AG04450 (cell line): ENCODE results near the gene PPARG. TPM values are rescaled to one million over a fixed set of nuclear protein-coding genes. Genes with fewer than 3 reads are reported as not detected.

Experiments
- CTCF ChIA-PET: fragments of 300-600, 350-600 bp; formaldehyde crosslinking; extraction: SDS; loops from one replicate; lab custom pipeline; 2022; ENCODE audit warnings: antibody characterized with exemption, inconsistent platforms; lab: Charles Lee
- POLR2A ChIA-PET: fragments of 350-600 bp; formaldehyde crosslinking; extraction: SDS; loops from one replicate; lab custom pipeline; 2021; ENCODE audit warnings: antibody characterized with exemption, inconsistent platforms; lab: Yijun Ruan, JAX
- DNase-seq: peaks from one replicate; pipeline ENCODE4 v3.0.0-alpha.2; 2011; ENCODE audit warnings: low read depth, low spot score
- H3K27ac ChIP-seq: one replicate; pipeline ENCODE4 v1.5.1; 2012; ENCODE audit warnings: low read depth, low read length, control low read depth
- H3K27me3 ChIP-seq: one replicate; pipeline ENCODE4 v1.6.0; 2012; ENCODE audit warnings: low read length; ENCODE audit not compliant: control insufficient read depth, insufficient read depth
- H3K4me3 ChIP-seq: 2 replicates; pipeline ENCODE4 v1.5.1; 2011; ENCODE audit warnings: mild to moderate bottlenecking, low read depth, low read length, control low read depth
- H3K9me3 ChIP-seq: 2 replicates; pipeline ENCODE4 v1.5.1; 2012; ENCODE audit warnings: low read length; ENCODE audit not compliant: control insufficient read depth, insufficient read depth
- polyA plus RNA-seq: library from polyadenylated mRNA; depleted of rRNA; stranded (reverse); fragments of >200 nt; gene quantifications from 2 replicates; pipeline ENCODE4 v1.2.3, GENCODE V29; 2011
- TF ChIP-seq, protein P1 (sequence below): IDR thresholded peaks from 2 replicates; pipeline ENCODE4 v1.5.1; 2011; ENCODE audit warnings: low read depth, low read length, control low read depth, inconsistent platforms

PPARG gene
- polyA plus RNA-seq, 1 experiment: 33.8 TPM

DNA sequence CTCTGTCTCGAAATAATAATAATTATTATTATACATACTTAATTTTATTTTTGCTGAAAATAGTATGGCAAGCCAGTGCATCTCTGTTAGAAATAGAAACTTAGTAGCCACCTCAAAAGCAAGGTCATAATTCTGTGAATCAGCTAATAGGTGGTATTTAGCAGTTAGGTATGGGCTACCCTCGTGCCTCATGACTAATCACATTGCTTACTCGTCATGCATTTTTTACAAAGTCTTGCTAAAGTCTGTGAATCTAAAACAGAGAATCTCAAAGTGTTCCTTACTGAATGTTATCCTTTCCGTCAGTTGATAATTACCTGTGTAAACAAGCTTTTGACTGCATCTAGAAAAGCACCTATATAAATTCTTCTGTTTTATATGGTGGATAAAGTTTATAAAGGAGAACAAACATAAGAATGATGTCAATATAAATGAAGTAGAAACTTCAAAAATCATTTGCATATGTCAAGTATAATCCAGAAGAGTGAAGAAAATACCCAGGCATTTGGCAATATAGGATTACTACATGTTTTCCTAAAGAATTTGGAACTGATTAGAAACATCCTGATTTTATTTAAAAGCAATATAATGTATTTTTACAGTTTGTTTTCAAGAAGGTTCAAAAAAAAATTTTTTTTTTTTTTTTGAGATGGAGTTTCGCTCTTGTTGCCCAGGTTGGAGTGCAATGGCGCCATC is 6.2 kb downstream of the PPARG start:
- Histone ChIP-seq H3K9me3 (no peaks in the 10 kb centered on the region), H3K27me3 (no peaks in the 10 kb centered on the region), H3K4me3 (no peak overlapping the region), H3K27ac (no peak overlapping the region)
- TF ChIP-seq, protein P1, sequence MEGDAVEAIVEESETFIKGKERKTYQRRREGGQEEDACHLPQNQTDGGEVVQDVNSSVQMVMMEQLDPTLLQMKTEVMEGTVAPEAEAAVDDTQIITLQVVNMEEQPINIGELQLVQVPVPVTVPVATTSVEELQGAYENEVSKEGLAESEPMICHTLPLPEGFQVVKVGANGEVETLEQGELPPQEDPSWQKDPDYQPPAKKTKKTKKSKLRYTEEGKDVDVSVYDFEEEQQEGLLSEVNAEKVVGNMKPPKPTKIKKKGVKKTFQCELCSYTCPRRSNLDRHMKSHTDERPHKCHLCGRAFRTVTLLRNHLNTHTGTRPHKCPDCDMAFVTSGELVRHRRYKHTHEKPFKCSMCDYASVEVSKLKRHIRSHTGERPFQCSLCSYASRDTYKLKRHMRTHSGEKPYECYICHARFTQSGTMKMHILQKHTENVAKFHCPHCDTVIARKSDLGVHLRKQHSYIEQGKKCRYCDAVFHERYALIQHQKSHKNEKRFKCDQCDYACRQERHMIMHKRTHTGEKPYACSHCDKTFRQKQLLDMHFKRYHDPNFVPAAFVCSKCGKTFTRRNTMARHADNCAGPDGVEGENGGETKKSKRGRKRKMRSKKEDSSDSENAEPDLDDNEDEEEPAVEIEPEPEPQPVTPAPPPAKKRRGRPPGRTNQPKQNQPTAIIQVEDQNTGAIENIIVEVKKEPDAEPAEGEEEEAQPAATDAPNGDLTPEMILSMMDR: no peak
- CTCF ChIA-PET: interaction anchor here (1.4 to 1.7 kb wide), 2 partner anchors 99 to 119 kb away, joined by 3 to 5 read pairs; no protein-coding TSS in a partner anchor
- DNase-seq: peak; percentile 69
- POLR2A ChIA-PET: interaction anchor here (1.2 kb wide), 1 partner anchor 8 kb away, joined by 3 read pairs; no protein-coding TSS in a partner anchor

DNA sequence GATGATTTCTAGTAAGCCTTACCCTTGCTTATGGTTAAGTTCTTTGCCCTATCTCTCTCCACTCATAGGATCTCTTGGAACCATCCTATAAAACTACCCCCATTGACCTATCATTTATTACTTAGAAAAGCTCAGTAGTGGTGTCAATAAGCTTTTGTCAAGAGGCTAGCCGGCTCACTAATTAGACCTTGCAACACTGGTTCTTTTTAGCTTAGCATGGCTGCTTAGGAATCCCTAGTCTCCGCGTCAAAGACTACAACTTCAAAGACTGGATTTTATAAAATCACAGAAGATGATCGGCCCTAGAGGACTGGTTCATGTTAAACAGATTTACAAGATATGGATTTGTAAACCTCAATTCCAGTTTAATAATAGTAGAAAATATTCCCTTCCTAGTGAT is 7.6 kb downstream of the PPARG start:
- CTCF ChIA-PET: no interaction called here

DNA sequence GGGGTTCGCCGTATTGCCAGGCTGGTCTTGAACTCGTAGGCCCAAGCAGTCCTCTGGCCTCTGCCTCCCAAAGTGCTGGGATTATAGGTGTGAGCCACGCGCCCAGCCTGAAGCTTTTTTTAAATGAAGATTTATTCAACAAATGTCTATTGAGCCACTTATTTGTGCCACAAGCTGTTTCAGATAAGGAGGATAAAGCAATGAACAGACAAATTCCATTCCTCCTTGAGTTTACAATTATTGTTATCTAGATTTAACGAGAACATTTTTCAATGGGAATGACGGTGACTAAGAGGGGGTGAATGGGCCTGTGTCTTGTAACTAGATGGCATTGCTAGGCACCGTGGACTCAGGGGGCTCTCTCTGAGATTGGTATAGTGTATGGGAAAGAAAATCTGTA is 10.2 kb downstream of the PPARG start:
- Histone ChIP-seq H3K27me3 (no peaks in the 10 kb centered on the region), H3K27ac (no peak overlapping the region), H3K4me3 (no peak overlapping the region), H3K9me3 (no peaks in the 10 kb centered on the region)
- TF ChIP-seq, protein P1: no peak
- ChIA-PET POLR2A (no interaction called here), CTCF (interaction anchor here (1.1 kb wide), 1 partner anchor 181 kb away, joined by 3 read pairs; no protein-coding TSS in a partner anchor)
- DNase-seq: no peak

More for the DNA sequence above, 7.6 kb downstream of the PPARG start:
- POLR2A ChIA-PET: no interaction called here
- Histone ChIP-seq H3K27ac (no peak overlapping the region), H3K27me3 (no peaks in the 10 kb centered on the region), H3K9me3 (no peaks in the 10 kb centered on the region), H3K4me3 (no peak overlapping the region)
- TF ChIP-seq, protein P1: no peak
- DNase-seq: no peak

DNA sequence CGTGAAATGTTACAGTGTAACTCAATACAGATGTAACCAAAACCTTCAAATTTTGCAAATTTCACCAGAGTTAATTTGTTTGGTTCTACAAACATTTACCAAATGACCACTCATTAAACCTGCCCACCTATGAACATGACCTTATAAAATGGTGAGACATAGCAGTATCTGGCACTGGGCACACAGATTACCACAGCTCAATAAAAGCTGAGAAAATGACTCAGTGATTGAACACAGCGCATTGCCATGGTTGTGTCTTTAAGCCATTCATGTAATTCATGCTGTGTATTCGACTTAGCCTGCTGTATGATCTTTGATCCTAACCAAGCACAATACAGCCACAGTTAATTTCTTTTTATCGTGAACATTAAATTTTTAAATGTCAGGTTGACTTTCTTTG is 11.3 kb downstream of the PPARG start:
- TF ChIP-seq, protein P1: no peak
- H3K27me3 ChIP-seq: no peaks in the 10 kb centered on the region
- DNase-seq: no peak
- no peak overlapping the region for H3K4me3 ChIP-seq
- H3K27ac ChIP-seq: no peak overlapping the region
- H3K9me3 ChIP-seq: no peaks in the 10 kb centered on the region
- ChIA-PET POLR2A (no interaction called here), CTCF (no interaction called here)

DNA sequence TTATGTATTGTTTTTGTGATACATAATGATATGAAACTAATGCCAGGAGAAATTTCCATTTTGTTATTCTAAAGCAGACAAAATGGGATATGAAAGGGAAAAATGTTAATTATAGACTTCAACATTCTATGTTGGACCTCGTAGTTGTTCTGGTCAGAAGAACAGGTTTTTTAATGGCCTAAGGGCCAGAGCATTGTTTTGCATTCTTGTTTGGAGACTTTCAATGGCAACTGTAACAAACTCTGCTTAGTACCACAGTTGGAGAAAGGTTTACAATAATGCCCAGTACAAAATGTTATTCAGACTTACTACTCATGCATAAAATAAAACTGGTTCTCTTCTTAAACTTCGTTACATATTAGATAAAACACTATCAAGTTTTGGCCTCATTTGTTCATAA is 12.2 kb downstream of the PPARG start:
- TF ChIP-seq, protein P1: no peak
- DNase-seq: no peak
- POLR2A ChIA-PET: no interaction called here
- CTCF ChIA-PET: interaction anchor here (1.0 kb wide), 1 partner anchor 125 kb away, joined by 3 read pairs; no protein-coding TSS in a partner anchor
- no peaks in the 10 kb centered on the region for H3K27me3 ChIP-seq
- H3K9me3 ChIP-seq: no peaks in the 10 kb centered on the region
- no peak overlapping the region for H3K27ac ChIP-seq
- H3K4me3 ChIP-seq: no peak overlapping the region
